Stimulated activated CD8-positive, alpha-beta memory T cell treated with anti-CD3 and anti-CD28 coated beads, Interleukin-12 subunit alpha, Interleukin-12 subunit beta, amount 100 ng/mL, for 24 hours (primary cell): Measurements from ENCODE around the gene HS6ST3.

ENCODE experiments used
- DNase-seq: peaks from one replicate; pipeline ENCODE4 v3.0.0-alpha.2; 2020; ENCODE audit errors: extremely low read depth

HS6ST3 gene

DNA sequence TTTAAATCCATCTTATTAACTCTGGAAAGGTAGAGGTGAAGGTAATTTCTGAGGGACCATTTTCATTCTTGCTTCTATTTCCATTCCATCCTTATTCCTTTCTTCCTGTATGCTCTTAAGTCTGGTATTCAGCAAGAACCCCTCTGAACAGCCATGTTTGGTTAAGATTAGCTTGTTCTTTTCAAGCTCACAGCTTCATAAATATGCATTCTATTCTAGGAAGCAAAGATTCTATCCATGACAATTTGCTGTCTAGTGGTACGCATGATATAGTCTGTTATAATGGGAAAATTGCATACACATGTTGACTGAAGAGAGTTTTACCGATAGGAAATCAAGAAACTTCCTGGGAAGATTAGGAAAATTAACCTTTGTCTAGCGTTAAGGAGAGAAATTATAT is 218.7 kb downstream of the HS6ST3 start:
- no peak for DNase-seq

DNA sequence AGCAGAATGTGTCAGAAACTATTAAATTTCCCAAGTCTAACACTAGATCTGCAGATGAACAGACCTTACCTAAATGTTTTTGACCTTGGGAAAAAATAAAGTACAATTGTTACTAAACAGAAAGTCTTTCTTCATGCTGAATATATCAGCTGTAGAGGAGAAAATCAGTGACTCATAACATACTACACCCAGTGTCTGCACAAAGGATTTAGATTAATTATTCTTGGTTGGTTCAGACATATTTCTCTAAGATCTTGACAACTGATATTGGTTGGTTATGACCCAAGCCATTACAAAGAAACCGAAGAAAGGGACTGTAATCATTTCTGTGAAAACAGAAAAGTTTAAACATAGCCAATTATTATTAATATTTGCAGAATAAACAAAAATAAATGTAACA is 225.1 kb downstream of the HS6ST3 start:
- no peak for DNase-seq

GRCh38 chr13:96338030-96338429 is 248.1 kb downstream of the HS6ST3 start:
- no peak for DNase-seq

- no peak for DNase-seq
Measured at GRCh38 chr13:96342286-96342685, 252.4 kb downstream of the HS6ST3 start.

DNA sequence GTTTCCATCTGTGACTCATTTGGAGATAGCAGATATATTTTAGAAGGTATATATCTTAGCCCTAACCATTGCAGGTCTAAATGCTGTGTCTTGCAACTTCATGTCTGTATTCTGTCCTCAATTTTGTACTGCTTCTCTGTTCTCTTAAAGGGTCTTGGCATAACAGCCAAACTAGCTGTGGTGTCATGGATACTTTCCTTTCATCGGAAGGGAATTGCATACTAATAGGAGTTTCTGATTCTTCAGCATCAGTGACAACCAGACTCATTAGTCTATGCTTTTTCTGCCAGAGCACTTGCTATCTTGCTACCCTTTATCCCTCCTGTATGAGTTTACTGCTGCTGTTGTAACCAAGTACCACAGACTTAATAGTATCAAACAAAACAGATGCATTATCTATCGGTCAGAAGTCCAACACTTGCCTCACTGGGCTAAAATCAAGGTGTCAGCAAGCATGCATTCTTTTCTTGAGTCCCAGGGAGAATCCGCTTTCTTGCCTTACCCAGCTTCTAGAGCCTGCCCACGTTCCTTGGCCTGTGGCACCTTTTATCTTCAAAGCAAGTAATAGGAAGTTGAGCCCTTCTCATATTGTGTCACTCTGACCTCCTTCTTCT is 253.1 kb downstream of the HS6ST3 start:
- no peak for DNase-seq

DNA sequence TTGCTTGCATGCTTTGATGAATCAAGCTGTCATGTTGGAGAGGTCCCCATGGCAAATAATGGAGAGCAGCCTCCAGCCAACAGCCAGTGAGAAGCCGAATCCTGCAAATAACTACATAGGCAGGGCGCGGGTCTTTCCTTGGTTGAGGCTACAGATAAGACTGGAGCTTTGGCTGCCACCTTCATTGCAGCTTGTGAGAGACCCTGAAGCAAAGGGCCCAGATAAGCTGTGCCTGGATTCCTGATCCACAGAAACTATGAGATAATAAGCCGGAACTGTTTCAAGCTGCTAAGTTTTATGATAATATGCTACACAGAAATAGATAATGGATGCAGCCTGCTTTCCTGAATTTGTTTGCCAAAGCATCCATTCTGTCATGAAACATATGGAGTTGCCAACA is 257.0 kb downstream of the HS6ST3 start:
- DNase-seq: no peak

GRCh38 chr13:96373597-96373996 is 283.7 kb downstream of the HS6ST3 start:
- DNase-seq: no peak

DNA sequence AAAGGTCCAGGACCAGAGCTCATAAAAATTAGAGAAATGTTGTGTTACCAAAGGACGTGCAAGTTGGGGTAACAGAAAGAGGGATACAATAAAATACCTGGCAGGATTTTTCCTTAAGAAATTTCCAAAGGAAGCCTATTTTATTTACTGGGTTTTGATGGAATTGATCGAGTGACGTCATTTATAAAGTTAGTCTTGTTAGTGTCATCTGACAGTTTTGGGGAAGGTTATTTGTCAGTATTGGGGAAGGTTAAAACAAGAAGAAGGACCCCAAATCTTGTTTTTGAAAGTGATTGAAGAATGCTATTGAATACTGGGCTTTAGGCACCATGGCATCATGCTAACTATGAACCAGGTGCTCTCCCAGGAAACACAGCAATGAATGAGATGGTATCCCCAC is 287.9 kb downstream of the HS6ST3 start:
- DNase-seq: no peak

DNA sequence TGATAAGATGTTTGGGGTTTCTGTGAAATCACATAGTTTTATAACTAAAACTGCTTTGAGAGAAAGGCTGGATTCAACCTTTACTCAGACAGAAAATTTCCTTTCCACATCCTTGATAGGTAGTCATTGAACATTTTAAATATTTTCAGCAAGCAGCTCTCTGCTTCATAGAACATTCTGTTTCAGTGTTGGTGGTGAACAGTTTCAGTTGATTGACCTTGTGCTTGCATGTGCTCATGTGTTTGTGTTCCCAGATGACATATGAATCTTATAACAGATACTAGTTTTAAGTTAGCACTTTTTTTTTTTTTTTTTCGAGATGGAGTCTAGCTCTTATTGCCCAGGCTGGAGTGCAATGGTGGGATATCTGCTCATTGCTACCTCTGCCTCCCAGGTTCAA is 290.1 kb downstream of the HS6ST3 start:
- no peak for DNase-seq

GRCh38 chr13:96381681-96382080 is 291.8 kb downstream of the HS6ST3 start:
- no peak for DNase-seq

GRCh38 chr13:96388598-96388997 is 298.7 kb downstream of the HS6ST3 start:
- no peak for DNase-seq

DNA sequence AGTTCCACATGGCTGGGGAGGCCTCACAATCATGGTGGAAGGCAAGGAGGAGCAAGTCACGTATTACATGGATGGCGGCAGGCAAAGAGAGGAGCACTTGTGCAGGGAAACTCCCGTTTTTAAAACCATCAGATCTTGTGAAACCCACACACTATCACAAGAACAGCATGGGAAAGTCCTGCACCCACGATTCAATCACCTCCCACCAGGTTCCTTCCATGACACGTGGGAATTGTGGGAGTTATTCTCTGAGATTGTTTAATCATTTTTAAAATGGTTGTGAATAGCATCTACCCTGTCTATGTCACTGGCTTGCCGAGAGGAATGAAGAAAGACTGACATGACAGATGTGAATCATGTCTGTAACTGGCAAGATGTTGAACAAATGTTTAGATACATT is 301.7 kb downstream of the HS6ST3 start:
- no peak for DNase-seq

DNA sequence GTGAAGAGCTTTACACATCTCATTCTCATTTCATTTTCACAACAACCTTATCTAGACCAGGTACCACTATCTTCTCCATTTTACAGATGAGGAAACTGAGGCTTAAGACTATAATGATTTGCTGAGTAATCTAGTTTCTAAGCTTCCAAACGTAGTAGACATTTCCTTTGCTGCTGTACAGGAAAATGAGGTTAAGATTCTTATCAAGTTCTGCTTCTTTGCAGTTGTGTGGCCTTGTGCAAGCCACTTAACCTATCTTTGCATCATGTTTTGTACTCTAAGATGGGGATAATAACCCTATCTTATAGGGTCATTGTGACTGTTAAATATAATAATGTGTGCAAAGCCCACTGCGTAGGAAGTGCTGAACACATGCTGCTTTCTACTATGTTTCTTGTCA is 307.9 kb downstream of the HS6ST3 start:
- no peak for DNase-seq

DNA sequence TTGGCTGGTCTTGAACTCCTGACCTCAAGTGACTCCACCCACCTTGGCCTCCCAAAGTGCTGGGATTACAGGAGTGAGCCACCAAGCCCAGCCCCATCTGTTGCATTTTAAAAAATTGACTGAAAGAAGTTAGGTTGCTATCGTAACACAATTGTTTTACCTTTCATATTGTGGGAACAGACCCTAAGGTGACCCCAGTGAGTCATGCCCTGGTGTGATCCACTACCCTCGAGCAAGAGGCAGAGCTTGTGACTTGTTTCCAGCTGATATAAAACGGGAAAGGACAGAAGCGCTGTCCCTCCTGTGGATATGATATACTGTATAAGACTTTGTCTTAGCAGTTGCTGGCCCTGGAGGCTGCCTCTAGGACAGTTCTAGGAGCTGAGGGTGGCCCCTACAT is 308.6 kb downstream of the HS6ST3 start:
- no peak for DNase-seq

DNA sequence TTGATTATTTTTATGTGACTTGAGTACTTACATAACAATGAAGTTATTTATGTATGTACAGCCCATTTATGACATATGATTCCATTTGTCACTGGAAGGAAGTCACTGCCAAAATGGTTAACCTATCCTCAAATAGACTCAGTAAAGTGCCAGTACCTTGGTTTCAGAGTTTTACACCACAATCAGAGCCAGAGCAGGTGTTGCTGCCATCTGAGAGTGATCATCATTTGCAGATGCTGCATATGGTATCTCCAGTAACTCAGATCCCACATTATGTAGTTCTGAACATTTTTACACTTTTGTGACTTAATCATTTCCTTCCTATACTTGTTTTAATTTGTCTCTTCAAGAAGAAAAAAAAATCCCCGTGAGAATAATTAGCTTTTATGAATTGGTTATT is 313.3 kb downstream of the HS6ST3 start:
- DNase-seq: no peak

DNA sequence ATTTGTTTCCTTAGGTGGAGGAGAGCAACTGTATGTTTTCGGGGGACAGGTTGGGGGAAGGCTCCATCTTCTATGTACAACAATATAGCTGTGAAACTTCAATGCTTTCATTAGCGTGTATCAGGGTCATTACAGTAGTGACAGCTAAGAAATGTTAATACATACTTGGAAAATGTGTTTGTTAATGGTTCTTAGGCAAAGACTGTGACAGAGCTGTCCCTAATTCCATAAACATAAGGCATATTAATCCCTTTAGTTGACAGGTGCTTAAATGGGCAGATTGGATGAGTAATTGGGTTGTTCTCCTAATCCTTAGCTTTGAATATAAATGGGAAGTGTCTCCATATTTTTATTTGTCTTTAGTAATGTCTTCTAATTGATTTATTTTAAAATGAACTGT is 313.7 kb downstream of the HS6ST3 start:
- DNase-seq: no peak

DNA sequence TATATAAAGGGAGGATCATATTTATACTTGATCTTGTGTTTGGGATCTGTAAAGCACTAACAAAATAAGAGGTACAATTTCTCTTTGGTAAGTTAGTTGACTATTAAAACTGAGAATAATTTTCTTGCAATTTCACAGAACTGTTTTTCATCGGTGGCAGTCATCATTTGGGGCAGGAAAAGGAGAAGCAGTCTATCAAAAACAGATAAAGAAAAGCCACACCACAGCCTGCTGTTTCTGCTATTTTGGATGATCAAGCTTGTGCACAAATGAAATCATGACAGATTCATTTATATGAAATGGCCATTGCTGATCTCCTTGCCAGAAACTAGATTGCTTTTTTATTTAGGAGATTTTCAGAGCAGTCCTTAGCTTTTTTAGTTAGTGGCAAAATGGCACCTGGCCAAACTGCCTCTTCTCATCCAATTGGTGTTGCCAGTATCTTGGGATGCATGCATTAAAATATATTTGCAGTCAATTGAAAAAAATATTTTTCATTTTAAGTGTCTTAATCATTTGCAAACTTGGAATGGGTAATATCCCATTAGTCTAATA is 326.0 kb downstream of the HS6ST3 start:
- no peak for DNase-seq

DNA sequence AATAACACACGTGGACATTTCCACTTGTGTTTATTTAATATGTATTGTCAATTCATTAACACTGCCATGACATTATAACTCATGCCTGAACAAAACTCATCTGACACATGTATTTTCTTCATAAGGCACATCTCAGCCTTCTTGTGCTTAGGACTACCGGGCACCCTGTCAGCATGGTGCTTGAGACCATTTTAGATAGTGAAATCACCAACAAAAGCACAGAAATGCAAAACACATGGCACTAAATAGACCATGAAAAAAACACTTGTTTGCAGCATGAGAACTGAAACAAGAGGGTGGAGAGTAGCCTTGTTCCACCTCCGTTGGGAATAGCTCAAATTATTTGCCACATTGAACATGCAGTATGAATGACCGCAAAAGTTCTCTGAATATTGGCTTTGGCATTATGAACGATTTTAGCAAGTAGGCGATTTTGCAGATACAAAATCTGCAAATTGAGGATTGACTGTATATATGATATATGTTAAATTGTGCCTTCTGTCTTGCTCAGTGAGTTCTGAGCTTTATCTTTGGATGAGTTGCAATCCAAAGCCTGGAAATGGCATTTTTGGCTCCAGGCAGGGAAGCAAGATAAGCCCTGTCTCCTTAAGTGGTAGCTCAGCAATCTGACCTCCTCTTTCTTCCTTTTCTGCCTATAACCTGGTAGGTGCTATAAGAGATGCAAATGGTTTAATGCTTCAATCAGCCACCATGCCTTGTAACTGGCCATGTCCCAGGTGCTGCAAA is 328.2 kb downstream of the HS6ST3 start:
- DNase-seq: no peak

- no peak for DNase-seq
Measured at GRCh38 chr13:96421314-96421713, 331.4 kb downstream of the HS6ST3 start.

- DNase-seq: no peak
Measured at GRCh38 chr13:96422002-96422401, 332.1 kb downstream of the HS6ST3 start.

- DNase-seq: no peak
Measured at GRCh38 chr13:96426167-96426566, 336.3 kb downstream of the HS6ST3 start.

DNA sequence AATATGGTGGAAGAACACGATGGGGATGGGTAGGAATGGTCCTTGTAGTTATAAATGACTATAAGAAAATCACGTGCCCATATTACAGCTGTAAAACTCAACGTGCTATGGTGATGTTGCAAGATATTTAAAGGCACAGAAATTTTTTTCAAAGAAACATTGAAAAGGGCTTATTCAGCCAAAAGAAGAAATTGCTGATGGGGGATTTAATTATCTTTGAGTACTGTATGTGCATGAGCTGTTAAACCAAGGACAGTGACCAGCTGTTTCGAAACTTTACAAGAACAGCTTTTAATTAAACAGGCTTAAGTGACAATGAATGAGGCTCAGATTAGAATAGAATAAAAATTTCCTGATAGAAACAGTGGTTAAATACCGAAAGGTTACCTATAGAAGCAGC is 339.0 kb downstream of the HS6ST3 start:
- no peak for DNase-seq

GRCh38 chr13:96431044-96431581 is 341.2 kb downstream of the HS6ST3 start:
- DNase-seq: no peak
